B cell (primary cell): ENCODE results near the gene CCDC3. TPM values are rescaled to one million over a fixed set of nuclear protein-coding genes. Genes with fewer than 3 reads are reported as not detected.

Experiments used
- ATAC-seq: fragments of 200-7000 bp; cut with Tn5 transposase; one replicate; pipeline ENCODE4 v1.10.0; 2021; ENCODE audit warnings: low read depth, mild to moderate bottlenecking, moderate number of reproducible peaks, moderate library complexity
- CTCF ChIA-PET: fragments of 350-600 bp; sonication (Branson Sonifier 250); formaldehyde crosslinking; loops from one replicate; lab custom pipeline; 2021; ENCODE audit warnings: antibody characterized with exemption, inconsistent platforms; lab: Charles Lee
- POLR2A ChIA-PET: fragments of 350-600 bp; sonication (Branson Sonifier 250); formaldehyde crosslinking; loops from one replicate; lab custom pipeline; 2021; ENCODE audit warnings: antibody characterized with exemption; lab: Charles Lee
- DNase-seq: peaks from one replicate; pipeline ENCODE4 v3.0.0; 2013
- H2AFZ ChIP-seq: 2 replicates; pipeline ENCODE4 v1.6.1; 2012; ENCODE audit warnings: mild to moderate bottlenecking, low read depth, low read length; ENCODE audit not compliant: insufficient read depth, poor library complexity, severe bottlenecking
- H3K27ac ChIP-seq, 2 donors: 1 replicate in 1 of 2; 2 replicates in 1 of 2; pipeline ENCODE4 v1.5.1; 2012 to 2013; ENCODE audit warnings: low read length in 2 of 2, mild to moderate bottlenecking in 2 of 2, moderate library complexity in 1 of 2
- H3K27me3 ChIP-seq, 4 experiments: fragments of 200-600 bp in 1 of 4; sonication (generic) in 1 of 4; replicated peaks in 1 of 4; 1 replicate in 2 of 4; 2 replicates in 2 of 4; pipeline versions ENCODE4 v1.6.1 to v1.7.0; 2013 to 2016; ENCODE audit warnings: low read length in 3 of 4, mild to moderate bottlenecking in 2 of 4, mixed read lengths in 1 of 4, moderate library complexity in 1 of 4; ENCODE audit not compliant: insufficient read depth in 4 of 4, control insufficient read depth in 3 of 4; ENCODE audit errors: control extremely low read depth in 1 of 4
- H3K36me3 ChIP-seq, 2 experiments: replicated peaks in 1 of 2; 1 replicate in 1 of 2; 2 replicates in 1 of 2; pipeline versions ENCODE4 v1.6.1 to v1.7.1; 2013; ENCODE audit warnings: low read length in 1 of 2; ENCODE audit not compliant: insufficient read depth in 2 of 2, control insufficient read depth in 1 of 2; ENCODE audit errors: control extremely low read depth in 1 of 2, extremely low read depth in 1 of 2
- H3K4me1 ChIP-seq, 2 donors: fragments of 200-600 bp in 1 of 2; sonication (generic) in 1 of 2; 1 replicate in 1 of 2; 2 replicates in 1 of 2; pipeline versions ENCODE4 v1.5.1 to v1.6.1; 2013 to 2017; ENCODE audit warnings: low read length in 2 of 2; ENCODE audit not compliant: control insufficient read depth in 2 of 2, insufficient read depth in 2 of 2
- H3K4me2 ChIP-seq: replicated peaks from 2 replicates; pipeline ENCODE3; 2012; ENCODE audit warnings: mild to moderate bottlenecking, low read depth, low read length; ENCODE audit not compliant: poor library complexity, severe bottlenecking
- H3K4me3 ChIP-seq, 5 experiments: fragments of 200-600 bp in 1 of 5; sonication (generic) in 1 of 5; 1 replicate in 3 of 5; 2 replicates in 2 of 5; pipeline versions ENCODE4 v1.5.1 to v1.7.0; 2011 to 2016; ENCODE audit warnings: low read length in 4 of 5, mild to moderate bottlenecking in 4 of 5, low read depth in 2 of 5, control low read depth in 1 of 5, moderate library complexity in 1 of 5; ENCODE audit not compliant: insufficient read depth in 1 of 5; ENCODE audit errors: control extremely low read depth in 1 of 5, extremely low read depth in 1 of 5
- H3K79me2 ChIP-seq: fragments of 200-600 bp; sonication (generic); one replicate; pipeline ENCODE4 v1.6.0; 2016; ENCODE audit warnings: low read length; ENCODE audit not compliant: control insufficient read depth, insufficient read depth
- H3K9ac ChIP-seq: fragments of 200-600 bp; sonication (generic); 2 replicates; pipeline ENCODE4 v1.6.1; 2017; ENCODE audit warnings: mild to moderate bottlenecking, low read length, moderate library complexity
- H3K9me3 ChIP-seq, 3 donors: one replicate each; pipeline versions ENCODE4 v1.6.1 to v1.7.1; 2013; ENCODE audit warnings: low read length in 2 of 3; ENCODE audit not compliant: control insufficient read depth in 2 of 3, insufficient read depth in 1 of 3; ENCODE audit errors: control extremely low read depth in 1 of 3
- H4K20me1 ChIP-seq: 2 replicates; pipeline ENCODE4 v1.6.0; 2012; ENCODE audit warnings: mild to moderate bottlenecking, low read length; ENCODE audit not compliant: insufficient read depth, control insufficient read depth, poor library complexity, severe bottlenecking
- H3K27ac Mint-ChIP-seq: one replicate; pipeline ENCODE4 v1.8.0; 2021; ENCODE audit warnings: mixed read lengths
- H3K27me3 Mint-ChIP-seq: one replicate; pipeline ENCODE4 v1.8.0; 2021; ENCODE audit warnings: mixed read lengths
- H3K4me1 Mint-ChIP-seq: one replicate; pipeline ENCODE4 v1.8.0; 2021; ENCODE audit warnings: mixed read lengths
- H3K4me3 Mint-ChIP-seq: one replicate; pipeline ENCODE4 v1.8.0; 2021; ENCODE audit warnings: mixed read lengths
- H3K9me3 Mint-ChIP-seq: one replicate; pipeline ENCODE4 v1.8.0; 2022; ENCODE audit warnings: mixed read lengths; ENCODE audit not compliant: insufficient read depth
- EZH2 ChIP-seq: IDR thresholded peaks from 2 replicates; pipeline ENCODE4 v1.6.1; 2012; ENCODE audit warnings: borderline replicate concordance, low read depth, mild to moderate bottlenecking, moderate library complexity, low read length; ENCODE audit not compliant: insufficient read depth, poor library complexity, severe bottlenecking
- WGBS: methylation state at CpG from one replicate; pipeline ENCODE4 v1.1.5; 2013; ENCODE audit warnings: missing lambda C conversion rate; ENCODE audit not compliant: insufficient coverage; 5-methylcytosine and 5-hydroxymethylcytosine counted together
- intact Hi-C: fragments of 100-400 bp; cut with micrococcal nuclease; formaldehyde crosslinking; loops from one replicate; pipeline ENCODE4 v1.10.0; 2022
- polyA plus RNA-seq: library from polyadenylated mRNA; depleted of rRNA; stranded (reverse); fragments of >200 nt; gene quantifications from 2 replicates; pipeline ENCODE4 v1.2.3, GENCODE V29; 2012
- total RNA-seq, 2 donors: library from RNA; stranded (reverse); fragments of 120-200 nt in 1 of 2; gene quantifications; 1 replicate in 1 of 2; 2 replicates in 1 of 2; pipeline versions ENCODE4 v1.2.3 to v1.2.4, GENCODE V29; 2013 to 2022
- TF ChIP-seq, protein P1 (sequence below): fragments of 200-600 bp; IDR thresholded peaks from one replicate; pipeline ENCODE4 v1.8.0; 2022; ENCODE audit warnings: antibody characterized with exemption, mild to moderate bottlenecking

The CCDC3 gene
- total and polyA plus RNA-seq, 2 donors (not counting 1 experiment from before 2014, with no cell fraction given): 0.12 TPM; not detected in 1

- H3K4me3 Mint-ChIP-seq: no peak overlapping the region
- no peaks in the 10 kb centered on the region for H3K79me2 ChIP-seq
- no peak overlapping the region for H3K27ac ChIP-seq
- CTCF ChIA-PET: interaction anchor here (0.5 to 3.5 kb wide), 3 partner anchors 191 to 228 kb away, joined by 3 to 39 read pairs (median 3); partner anchors contain the start of gene OPTN
- H3K9me3 ChIP-seq: no peaks in the 10 kb centered on the region
- H3K4me3 ChIP-seq: no peak overlapping the region
- no peak for DNase-seq
- no peak overlapping the region for H3K4me2 ChIP-seq
- POLR2A ChIA-PET: no interaction called here
- H3K27ac Mint-ChIP-seq: no peak overlapping the region
- H3K27me3 ChIP-seq: peaks cover 0 to 5% (median 0%) of the 10 kb centered on the region in 4 experiments
- 92% methylated on average over 4 of the region's 7 CpGs for WGBS
- intact Hi-C loops: no loop called here
- H4K20me1 ChIP-seq: no peaks in the 10 kb centered on the region
- ATAC-seq: no peak
- H3K9ac ChIP-seq: no peak overlapping the region
- no peaks in the 10 kb centered on the region for H3K9me3 Mint-ChIP-seq
- no peak overlapping the region for H2AFZ ChIP-seq
- TF ChIP-seq, protein P1, sequence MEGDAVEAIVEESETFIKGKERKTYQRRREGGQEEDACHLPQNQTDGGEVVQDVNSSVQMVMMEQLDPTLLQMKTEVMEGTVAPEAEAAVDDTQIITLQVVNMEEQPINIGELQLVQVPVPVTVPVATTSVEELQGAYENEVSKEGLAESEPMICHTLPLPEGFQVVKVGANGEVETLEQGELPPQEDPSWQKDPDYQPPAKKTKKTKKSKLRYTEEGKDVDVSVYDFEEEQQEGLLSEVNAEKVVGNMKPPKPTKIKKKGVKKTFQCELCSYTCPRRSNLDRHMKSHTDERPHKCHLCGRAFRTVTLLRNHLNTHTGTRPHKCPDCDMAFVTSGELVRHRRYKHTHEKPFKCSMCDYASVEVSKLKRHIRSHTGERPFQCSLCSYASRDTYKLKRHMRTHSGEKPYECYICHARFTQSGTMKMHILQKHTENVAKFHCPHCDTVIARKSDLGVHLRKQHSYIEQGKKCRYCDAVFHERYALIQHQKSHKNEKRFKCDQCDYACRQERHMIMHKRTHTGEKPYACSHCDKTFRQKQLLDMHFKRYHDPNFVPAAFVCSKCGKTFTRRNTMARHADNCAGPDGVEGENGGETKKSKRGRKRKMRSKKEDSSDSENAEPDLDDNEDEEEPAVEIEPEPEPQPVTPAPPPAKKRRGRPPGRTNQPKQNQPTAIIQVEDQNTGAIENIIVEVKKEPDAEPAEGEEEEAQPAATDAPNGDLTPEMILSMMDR: no peak
- TF ChIP-seq EZH2: no peak
- no peaks in the 10 kb centered on the region for H3K4me1 ChIP-seq
- peaks cover 23% of the 10 kb centered on the region for H3K27me3 Mint-ChIP-seq
- no peaks in the 10 kb centered on the region for H3K4me1 Mint-ChIP-seq
- H3K36me3 ChIP-seq: no peaks in the 10 kb centered on the region
Observed at GRCh38 chr10:12899546-12899945, 102.0 kb downstream of the CCDC3 start.

GRCh38 chr10:12898271-12898670, 103.2 kb downstream of the CCDC3 start:
- DNase-seq (no peak), ATAC-seq (no peak)
- H3K9me3 ChIP-seq: peaks cover 0 to 7% (median 5%) of the 10 kb centered on the region in 3 donors
- peaks cover 2% of the 10 kb centered on the region for H3K9me3 Mint-ChIP-seq
- H3K4me3 Mint-ChIP-seq: no peak overlapping the region
- ChIA-PET POLR2A (no interaction called here), CTCF (interaction anchor here (0.5 kb wide), 1 partner anchor 9 kb away, joined by 3 read pairs; no protein-coding TSS in a partner anchor)
- H3K9ac ChIP-seq: no peak overlapping the region
- H3K79me2 ChIP-seq: no peaks in the 10 kb centered on the region
- intact Hi-C loops: no loop called here
- peaks cover 0 to 9% (median 0%) of the 10 kb centered on the region in 4 experiments for H3K27me3 ChIP-seq
- peaks cover 28% of the 10 kb centered on the region for H3K27me3 Mint-ChIP-seq
- no peak overlapping the region for H2AFZ ChIP-seq
- no peaks in the 10 kb centered on the region for H3K36me3 ChIP-seq
- no peak overlapping the region for H3K4me2 ChIP-seq
- H4K20me1 ChIP-seq: no peaks in the 10 kb centered on the region
- H3K4me1 ChIP-seq: no peaks in the 10 kb centered on the region
- no peaks in the 10 kb centered on the region for H3K4me1 Mint-ChIP-seq
- no peak overlapping the region for H3K27ac ChIP-seq
- H3K27ac Mint-ChIP-seq: no peak overlapping the region
- no peak overlapping the region for H3K4me3 ChIP-seq
- WGBS: 92% methylated on average over 24 of the region's 24 CpGs
- TF ChIP-seq, protein P1: no peak
- no peak for TF ChIP-seq EZH2
